GM23248 (cell line): ENCODE measurements around the gene PDE8A. TPM values are rescaled to one million over a fixed set of nuclear protein-coding genes. Genes with fewer than 3 reads are reported as not detected.
A peak's percentile ranks its signal among the peaks of the same experiment; 100 is the strongest.

Source experiments
- DNase-seq: peaks from one replicate; pipeline ENCODE4 v3.0.0-alpha.2; 2015
- H2AFZ ChIP-seq: fragments of 200-600 bp; sonication (generic); 2 replicates; pipeline ENCODE4 v1.6.1; 2016; ENCODE audit warnings: antibody characterized with exemption
- H3F3A ChIP-seq: fragments of 200-600 bp; sonication (generic); 2 replicates; pipeline ENCODE4 v1.6.1; 2016; ENCODE audit warnings: mild to moderate bottlenecking, antibody characterized with exemption, mixed run types; ENCODE audit not compliant: insufficient read depth
- H3K27ac ChIP-seq: fragments of 200-600 bp; sonication (generic); 2 replicates; pipeline ENCODE4 v1.5.1; 2016; ENCODE audit warnings: mild to moderate bottlenecking
- H3K27me3 ChIP-seq: fragments of 200-600 bp; sonication (generic); replicated peaks from 2 replicates; pipeline ENCODE4 v1.6.1; 2016; ENCODE audit warnings: mild to moderate bottlenecking; ENCODE audit not compliant: insufficient read depth
- H3K36me3 ChIP-seq: fragments of 200-600 bp; sonication (generic); 2 replicates; pipeline ENCODE4 v1.6.1; 2016; ENCODE audit warnings: low read depth, mild to moderate bottlenecking
- H3K4me1 ChIP-seq: fragments of 200-600 bp; sonication (generic); 2 replicates; pipeline ENCODE4 v1.6.1; 2016; ENCODE audit warnings: mild to moderate bottlenecking; ENCODE audit not compliant: insufficient read depth
- H3K4me2 ChIP-seq: fragments of 200-600 bp; sonication (generic); one replicate; pipeline ENCODE4 v1.6.1; 2016; ENCODE audit warnings: mild to moderate bottlenecking; ENCODE audit not compliant: unreplicated experiment
- H3K4me3 ChIP-seq: fragments of 200-600 bp; sonication (generic); 2 replicates; pipeline ENCODE4 v1.5.1; 2016; ENCODE audit warnings: mild to moderate bottlenecking
- H3K79me2 ChIP-seq: fragments of 200-600 bp; sonication (generic); 2 replicates; pipeline ENCODE4 v1.6.1; 2016; ENCODE audit warnings: mild to moderate bottlenecking; ENCODE audit not compliant: insufficient read depth
- H3K9ac ChIP-seq: fragments of 200-600 bp; sonication (generic); 2 replicates; pipeline ENCODE4 v1.6.1; 2016; ENCODE audit warnings: mild to moderate bottlenecking
- H3K9me2 ChIP-seq: fragments of 200-600 bp; sonication (generic); 2 replicates; pipeline ENCODE4 v1.6.1; 2016; ENCODE audit warnings: mixed run types, mild to moderate bottlenecking, moderate library complexity; ENCODE audit not compliant: insufficient read depth
- H3K9me3 ChIP-seq: fragments of 200-600 bp; sonication (generic); one replicate; pipeline ENCODE4 v1.6.1; 2017; ENCODE audit warnings: low read depth
- H4K20me1 ChIP-seq: fragments of 200-600 bp; sonication (generic); 2 replicates; pipeline ENCODE4 v1.6.0; 2016; ENCODE audit not compliant: insufficient read depth
- EZH2 ChIP-seq: fragments of 200-600 bp; sonication (generic); IDR thresholded peaks from 2 replicates; pipeline ENCODE4 v1.6.1; 2018; ENCODE audit warnings: antibody characterized with exemption, mild to moderate bottlenecking; ENCODE audit not compliant: insufficient read depth, poor library complexity, severe bottlenecking
- EZH2phosphoT487 ChIP-seq: fragments of 200-600 bp; sonication (generic); IDR thresholded peaks from 2 replicates; pipeline ENCODE4 v1.6.1; 2018; ENCODE audit warnings: antibody characterized with exemption, moderate library complexity, mild to moderate bottlenecking, low read depth; ENCODE audit not compliant: insufficient read depth
- WGBS, 2 experiments: methylation state at CpG; one replicate each; pipeline ENCODE4 v1.1.6; 2015 to 2017; ENCODE audit warnings: low lambda C conversion rate in 2 of 2, low coverage in 1 of 2; ENCODE audit errors: missing lambda C conversion rate in 2 of 2; 5-methylcytosine and 5-hydroxymethylcytosine counted together
- in situ Hi-C: fragments of 300-500 bp; cut with MboI; formaldehyde crosslinking; loops from 2 replicates; pipeline ENCODE4 v1.15.0; 2020
- polyA plus RNA-seq: library from polyadenylated mRNA; unstranded; fragments of >200 nt; fragmentation: Nextera tagmentation; extraction: Ambion mirVana; gene quantifications from 2 replicates; pipeline ENCODE4 v1.2.1, GENCODE V29; 2016
- total RNA-seq: library from RNA; depleted of rRNA; stranded (reverse); fragments of >200 nt; shearing (Covaris generic); gene quantifications from 2 replicates; pipeline ENCODE4 v1.2.3, GENCODE V29; 2014

The PDE8A gene
- total and polyA plus RNA-seq, 2 experiments from 2014 or later, result 13.9 to 22.7 TPM

- in situ Hi-C loops, result no loop called here
- H3K4me3 ChIP-seq, result no peak overlapping the region
- TF ChIP-seq EZH2, result no peak
- no peak for TF ChIP-seq EZH2phosphoT487
Observed at GRCh38 chr15:85073556-85074194, 92.0 kb downstream of the PDE8A start.

GRCh38 chr15:85086855-85087254 lies 105.2 kb downstream of the PDE8A start:
- H3F3A ChIP-seq, result no peaks in the 10 kb centered on the region
- H2AFZ ChIP-seq, result no peak overlapping the region
- no peaks in the 10 kb centered on the region for H3K9me2 ChIP-seq
- no peak overlapping the region for H3K27ac ChIP-seq
- H3K9ac ChIP-seq, result no peak overlapping the region
- H3K36me3 ChIP-seq, result peaks cover 31% of the 10 kb centered on the region
- no peak overlapping the region for H3K4me3 ChIP-seq
- no peaks in the 10 kb centered on the region for H3K79me2 ChIP-seq
- in situ Hi-C loops, result no loop called here
- TF ChIP-seq EZH2phosphoT487 (no peak), EZH2 (no peak)
- no peaks in the 10 kb centered on the region for H3K27me3 ChIP-seq
- no peak for DNase-seq
- 93 to 100% methylated on average over 2 of the region's 2 CpGs for whole genome bisulfite sequencing, 2 experiments
- H3K9me3 ChIP-seq, result no peaks in the 10 kb centered on the region
- no peaks in the 10 kb centered on the region for H4K20me1 ChIP-seq
- no peak overlapping the region for H3K4me2 ChIP-seq
- no peaks in the 10 kb centered on the region for H3K4me1 ChIP-seq

More at GRCh38 chr15:85073556-85074194, 92.0 kb downstream of the PDE8A start:
- Histone ChIP-seq H3K4me1 (peaks cover 8% of the 10 kb centered on the region), H3K27ac (no peak overlapping the region), H3K9me2 (no peaks in the 10 kb centered on the region), H3K27me3 (no peaks in the 10 kb centered on the region), H3K9me3 (no peaks in the 10 kb centered on the region), H3K4me2 (no peak overlapping the region), H3K9ac (no peak overlapping the region), H2AFZ (no peak overlapping the region), H3K36me3 (0 out of 2 replicates have a peak, but pooled peaks cover 8% of the 10 kb centered on the region), H3F3A (no peaks in the 10 kb centered on the region), H3K79me2 (no peaks in the 10 kb centered on the region), H4K20me1 (no peaks in the 10 kb centered on the region)
- WGBS, 2 experiments, result 76 to 89% methylated on average over 3 of the region's 3 CpGs
- peak; percentile 70 for DNase-seq

GRCh38 chr15:85088300-85088699 lies 106.6 kb downstream of the PDE8A start:
- H3K36me3 ChIP-seq, result peaks cover 25% of the 10 kb centered on the region
- no peak overlapping the region for H3K4me2 ChIP-seq

GRCh38 chr15:85089929-85090597 lies 108.4 kb downstream of the PDE8A start:
- Histone ChIP-seq H3K36me3 (peaks cover 16% of the 10 kb centered on the region; the same call in 1 of the 2 replicates), H3F3A (no peaks in the 10 kb centered on the region), H3K27me3 (no peaks in the 10 kb centered on the region), H2AFZ (no peak overlapping the region), H3K27ac (no peak overlapping the region), H3K9me3 (no peaks in the 10 kb centered on the region), H3K79me2 (no peaks in the 10 kb centered on the region), H3K9me2 (no peaks in the 10 kb centered on the region), H3K4me3 (no peak overlapping the region), H3K9ac (no peak overlapping the region), H3K4me2 (no peak overlapping the region), H4K20me1 (no peaks in the 10 kb centered on the region), H3K4me1 (peaks cover 7% of the 10 kb centered on the region; the same call in 1 of the 2 replicates)
- WGBS, 2 experiments, result 78 to 81% methylated on average over 5 of the region's 5 CpGs
- TF ChIP-seq EZH2phosphoT487, result no peak
- no peak for TF ChIP-seq EZH2
- in situ Hi-C loops, result no loop called here
- DNase-seq, result no peak

More at GRCh38 chr15:85088300-85088699, 106.6 kb downstream of the PDE8A start:
- Histone ChIP-seq H3K9ac (no peak overlapping the region), H4K20me1 (no peaks in the 10 kb centered on the region), H3F3A (no peaks in the 10 kb centered on the region), H3K27me3 (no peaks in the 10 kb centered on the region), H3K79me2 (no peaks in the 10 kb centered on the region), H3K4me1 (no peaks in the 10 kb centered on the region), H2AFZ (no peak overlapping the region), H3K9me2 (no peaks in the 10 kb centered on the region), H3K27ac (no peak overlapping the region), H3K4me3 (no peak overlapping the region), H3K9me3 (no peaks in the 10 kb centered on the region)
- in situ Hi-C loops, result no loop called here
- 76 to 79% methylated on average over 5 of the region's 5 CpGs for WGBS, 2 experiments
- no peak for TF ChIP-seq EZH2
- DNase-seq, result no peak
